Sigmoid colon (tissue), 7 donors: ENCODE results near the gene IGF2BP3. TPM values are rescaled to one million over a fixed set of nuclear protein-coding genes. Genes with fewer than 3 reads are reported as not detected.
"Not testable (repeated sequence)": the region's sequence is repeated elsewhere in the genome, so short reads cannot be mapped to it uniquely, and the experiment has no call there.

Experiments
- DNase-seq: peaks from one replicate; pipeline ENCODE4 v3.0.0-alpha.2; 2019
- H3K27ac ChIP-seq, 4 donors: fragments of 200-600 bp; sonication (generic); one replicate each; pipeline ENCODE4 v1.5.1; 2016 to 2019; ENCODE audit warnings: mild to moderate bottlenecking in 1 of 4
- H3K27me3 ChIP-seq, 3 donors: fragments of 200-600 bp; sonication (generic); one replicate each; pipeline ENCODE4 v1.5.1; 2019; ENCODE audit warnings: mild to moderate bottlenecking in 1 of 3
- H3K36me3 ChIP-seq, 4 donors: fragments of 200-600 bp; sonication (generic); one replicate each; pipeline ENCODE4 v1.5.1; 2016 to 2019
- H3K4me1 ChIP-seq, 4 donors: fragments of 200-600 bp; sonication (generic); one replicate each; pipeline ENCODE4 v1.5.1; 2017 to 2019
- H3K4me3 ChIP-seq, 4 donors: fragments of 200-600 bp; sonication (generic); one replicate each; pipeline ENCODE4 v1.5.1; 2017 to 2019; ENCODE audit warnings: mild to moderate bottlenecking in 2 of 4, moderate library complexity in 1 of 4
- H3K9me3 ChIP-seq, 4 donors: fragments of 200-600 bp in 3 of 4; sonication (generic) in 3 of 4; one replicate each; pipeline versions ENCODE4 v1.5.1 to v1.6.1; 2013 to 2019
- CTCF ChIP-seq, 4 experiments: fragments of 450-650 bp in 3 of 4; fragments of 200-600 bp in 1 of 4; IDR thresholded peaks; one replicate each; pipeline ENCODE4 v1.5.1; 2016 to 2019; ENCODE audit warnings: antibody characterized with exemption in 4 of 4, mild to moderate bottlenecking in 3 of 4, moderate library complexity in 2 of 4
- EP300 ChIP-seq, 4 donors: sonication (generic); formaldehyde crosslinking; IDR thresholded peaks; one replicate each; pipeline ENCODE4 v1.6.1; 2017; ENCODE audit warnings: antibody characterized with exemption in 4 of 4
- POLR2A ChIP-seq, 2 donors: fragments of 450-650 bp; IDR thresholded peaks; one replicate each; pipeline ENCODE4 v1.6.1; 2016; ENCODE audit warnings: antibody characterized with exemption in 2 of 2, mild to moderate bottlenecking in 2 of 2, moderate library complexity in 2 of 2
- POLR2AphosphoS5 ChIP-seq, 4 donors: sonication (generic); formaldehyde crosslinking; IDR thresholded peaks; one replicate each; pipeline ENCODE4 v1.6.1; 2017; ENCODE audit warnings: antibody characterized with exemption in 4 of 4
- WGBS, 2 donors: extraction: QIAGEN DNeasy Blood & Tissue Kit; methylation state at CpG; one replicate each; pipeline ENCODE4 v1.1.7; 2013; 5-methylcytosine and 5-hydroxymethylcytosine counted together
- intact Hi-C: fragments of 100-400 bp; cut with DNase I; formaldehyde crosslinking; loops from one replicate; pipeline ENCODE4 v1.15.1; 2023
- polyA plus RNA-seq, 3 donors: library from polyadenylated mRNA; stranded (reverse); fragments of 200-250 nt; gene quantifications; one replicate each; pipeline ENCODE4 v1.2.3, GENCODE V29; 2013
- total RNA-seq, 4 donors: library from RNA; depleted of rRNA; stranded (reverse); fragments of >200 nt; gene quantifications; one replicate each; pipeline ENCODE4 v1.1.0, GENCODE V29; 2016
- donor health status: healthy with polysubstance abuse.
- donor health status: Bipolar disorder and iron deficiency.
- donor health status: healthy.

IGF2BP3 gene
- total RNA-seq = 1 to 10 TPM in 3 of 4 donors, under 1 TPM in 1; under 0.01 to 1.9 (median 1.4) TPM
- 1 to 10 TPM in 1 of 3 donors, not detected in 2; 1.2 TPM for polyA plus RNA-seq

- Histone ChIP-seq H3K27me3 (peaks cover 75 to 100% (median 88%) of the 10 kb centered on the region in 3 donors), H3K9me3 (no peaks in the 10 kb centered on the region), H3K4me3 (peak within 1 kb of the TSS in 3 of 4 donors; percentile 30 to 43 (median 41)), H3K27ac (no peak within 1 kb of the TSS), H3K4me1 (peaks cover 0 to 56% (median 53%) of the 10 kb centered on the region in 4 donors), H3K36me3 (no peaks in the 10 kb centered on the region)
- intact Hi-C loops = loop anchor here (5.0 to 10.0 kb wide), 4 partner anchors 64 to 1104 kb away; partner anchors contain the start of genes NUP42, PALS2 and TRA2A
- no peak for DNase-seq
- TF ChIP-seq EP300 (IDR thresholded peaks at IDR 0.05) = no peak
- TF ChIP-seq POLR2AphosphoS5 (IDR thresholded peaks at IDR 0.05) = peak in 2 of 4 donors; percentile 32 to 45
- 1% methylated on average over 34 of the region's 34 CpGs for WGBS, 2 donors
Measured at GRCh38 chr7:23470330-23471105, at the start of gene IGF2BP3. Gene IGF2BP3, minus strand, starts transcription at chr7:23470491. Its CDS starts 381 bp downstream, at chr7:23470110.

GRCh38 chr7:23514755-23515154 lies 44.5 kb upstream of the IGF2BP3 start:
- intact Hi-C loops = no loop called here
- no peaks in the 10 kb centered on the region for H3K9me3 ChIP-seq
- TF ChIP-seq POLR2A (IDR thresholded peaks at IDR 0.05) (no peak), EP300 (IDR thresholded peaks at IDR 0.05) (no peak), POLR2AphosphoS5 (IDR thresholded peaks at IDR 0.05) (no peak), CTCF (IDR thresholded peaks at IDR 0.05) (no peak)
- H3K36me3 ChIP-seq = peaks cover 19 to 98% (median 62%) of the 10 kb centered on the region in 4 donors
- H3K4me1 ChIP-seq = no peaks in the 10 kb centered on the region
- H3K27me3 ChIP-seq = no peaks in the 10 kb centered on the region
- WGBS, 2 donors = 84 to 93% methylated on average over 2 of the region's 2 CpGs
- no peak for DNase-seq
- H3K4me3 ChIP-seq = no peak overlapping the region
- no peak overlapping the region for H3K27ac ChIP-seq

DNA sequence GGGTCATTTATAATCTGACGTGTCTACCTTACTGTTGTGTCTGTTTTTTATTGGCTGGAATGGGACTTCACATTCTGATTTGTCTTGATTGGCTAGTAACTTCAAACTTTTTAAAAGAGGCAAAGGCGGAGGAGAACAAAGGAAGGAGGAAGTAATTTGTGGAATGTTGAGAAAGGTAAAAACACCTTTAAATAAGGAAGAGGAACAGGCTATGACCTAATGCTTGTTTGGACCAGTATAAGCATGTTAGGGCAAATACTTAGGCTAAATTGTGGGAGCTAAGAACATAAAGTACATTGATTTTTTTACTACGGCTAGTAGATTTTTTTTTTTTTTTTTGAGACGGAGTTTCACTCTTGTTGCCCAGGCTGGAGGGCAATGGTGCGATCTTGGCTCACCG lies 43.5 kb upstream of the IGF2BP3 start:
- H3K4me3 ChIP-seq, H3K4me1 ChIP-seq, DNase-seq, H3K27ac ChIP-seq, H3K9me3 ChIP-seq, H3K27me3 ChIP-seq, intact Hi-C loops: not testable (repeated sequence)
- 74 to 85% methylated on average over 6 of the region's 6 CpGs for WGBS, 2 donors
- peaks cover 24 to 98% (median 55%) of the 10 kb centered on the region in 4 donors for H3K36me3 ChIP-seq

DNA sequence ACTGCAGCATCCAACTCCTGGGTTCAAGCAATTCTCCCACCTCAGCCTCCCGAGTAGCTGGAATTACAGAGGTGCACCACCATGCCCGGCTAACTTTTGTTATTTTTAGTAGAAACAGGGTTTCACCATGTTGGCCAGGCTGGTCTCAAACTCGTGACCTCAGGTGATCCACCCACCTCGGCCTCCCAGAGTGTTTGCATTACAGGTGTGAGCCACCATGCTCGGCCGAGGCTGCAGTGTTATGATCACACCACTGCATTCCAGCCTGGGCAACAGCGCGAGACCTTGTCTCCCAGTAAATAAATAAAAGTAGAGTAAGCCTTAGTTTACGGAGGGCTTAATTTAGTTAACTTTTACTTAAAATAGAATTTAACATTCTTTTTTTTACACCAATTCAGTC lies 23.7 kb upstream of the IGF2BP3 start:
- no peak overlapping the region for H3K4me3 ChIP-seq
- WGBS, 2 donors = 84 to 91% methylated on average over 9 of the region's 9 CpGs
- no peaks in the 10 kb centered on the region for H3K36me3 ChIP-seq
- TF ChIP-seq POLR2AphosphoS5 (IDR thresholded peaks at IDR 0.05) (no peak), CTCF (IDR thresholded peaks at IDR 0.05) (no peak), POLR2A (IDR thresholded peaks at IDR 0.05) (no peak), EP300 (IDR thresholded peaks at IDR 0.05) (no peak)
- peaks cover 0 to 4% (median 0%) of the 10 kb centered on the region in 4 donors for H3K4me1 ChIP-seq
- H3K27ac ChIP-seq = no peak overlapping the region
- intact Hi-C loops = no loop called here
- peak; percentile 49 for DNase-seq
- no peaks in the 10 kb centered on the region for H3K9me3 ChIP-seq
- no peaks in the 10 kb centered on the region for H3K27me3 ChIP-seq

GRCh38 chr7:23491502-23491901 lies 21.2 kb upstream of the IGF2BP3 start:
- Histone ChIP-seq H3K4me1 (peaks cover 0 to 4% (median 0%) of the 10 kb centered on the region in 4 donors), H3K9me3 (no peaks in the 10 kb centered on the region), H3K36me3 (no peaks in the 10 kb centered on the region), H3K27ac (no peak overlapping the region), H3K27me3 (no peaks in the 10 kb centered on the region), H3K4me3 (no peak overlapping the region)
- TF ChIP-seq EP300 (IDR thresholded peaks at IDR 0.05) (no peak), POLR2A (IDR thresholded peaks at IDR 0.05) (no peak), POLR2AphosphoS5 (IDR thresholded peaks at IDR 0.05) (no peak), CTCF (IDR thresholded peaks at IDR 0.05) (no peak)
- 55 to 67% methylated on average over 3 of the region's 3 CpGs for WGBS, 2 donors
- no peak for DNase-seq
- intact Hi-C loops = no loop called here
